K562 (cell line): Measurements from ENCODE around the gene NOL12. TPM values are rescaled to one million over a fixed set of nuclear protein-coding genes. Genes with fewer than 3 reads are reported as not detected.

ENCODE experiments used
- DACH1 ChIP-seq: fragments of 450-650 bp; IDR thresholded peaks from 2 replicates; pipeline ENCODE4 v1.6.1; 2018; ENCODE audit not compliant: partially characterized antibody
- E4F1 ChIP-seq: fragments of 250-450 bp; sonication (Bioruptor Pico); IDR thresholded peaks from 2 replicates; pipeline ENCODE4 v1.5.0; 2021; ENCODE audit warnings: mild to moderate bottlenecking, borderline replicate concordance
- ELF2 ChIP-seq: fragments of 250-450 bp; sonication (Bioruptor Pico); IDR thresholded peaks from 2 replicates; pipeline ENCODE4 v1.5.0; 2021; ENCODE audit warnings: mild to moderate bottlenecking
- FOXK1 ChIP-seq: sonication (generic); formaldehyde crosslinking; IDR thresholded peaks from 2 replicates; pipeline ENCODE4 v1.8.0; 2022; ENCODE audit warnings: missing genetic modification reagents, mild to moderate bottlenecking, borderline replicate concordance
- KAT7 ChIP-seq: sonication (generic); formaldehyde crosslinking; IDR thresholded peaks from 2 replicates; pipeline ENCODE4 v1.8.0; 2022; ENCODE audit warnings: missing genetic modification reagents, mild to moderate bottlenecking, borderline replicate concordance
- MTA2 ChIP-seq: fragments of 450-650 bp; IDR thresholded peaks from 2 replicates; pipeline ENCODE4 v1.6.1; 2016; ENCODE audit warnings: low read depth
- MYC ChIP-seq, 2 experiments: fragments of 250-450 bp in 1 of 2; sonication (Bioruptor Pico) in 1 of 2; IDR thresholded peaks; 2 replicates each; pipeline versions ENCODE4 v1.5.1 to v1.6.1; 2012 to 2021; ENCODE audit warnings: low read depth in 2 of 2, borderline replicate concordance in 1 of 2, improper control_type of control experiment in 1 of 2, low read length in 1 of 2, mild to moderate bottlenecking in 1 of 2, moderate library complexity in 1 of 2
- NFYB ChIP-seq: IDR thresholded peaks from 2 replicates; pipeline ENCODE4 v1.6.1; 2011; ENCODE audit warnings: mild to moderate bottlenecking, moderate library complexity; ENCODE audit not compliant: insufficient read length; ENCODE audit errors: extremely low read depth
- POLR2A ChIP-seq: fragments of 450-650 bp; conservative IDR thresholded peaks from 2 replicates; pipeline ENCODE4 v1.6.1; 2016
- POLR2AphosphoS2 ChIP-seq: IDR thresholded peaks from 2 replicates; pipeline ENCODE4 v1.6.1; 2012; ENCODE audit warnings: low read length, improper control_type of control experiment
- SFPQ ChIP-seq: fragments of 200-400 bp; formaldehyde crosslinking; IDR thresholded peaks from 2 replicates; pipeline ENCODE4 v1.6.1; 2017; ENCODE audit warnings: mild to moderate bottlenecking, low read depth, low read length, moderate library complexity
- SNAPC5 ChIP-seq: fragments of 250-450 bp; sonication (Bioruptor Pico); IDR thresholded peaks from 2 replicates; pipeline ENCODE4 v1.8.0; 2021; ENCODE audit warnings: moderate library complexity, mild to moderate bottlenecking, inconsistent platforms
- TSC22D4 ChIP-seq: fragments of 450-650 bp; IDR thresholded peaks from 2 replicates; pipeline ENCODE4 v1.6.1; 2016; ENCODE audit warnings: missing genetic modification characterization, missing biosample characterization, control low read depth
- UBTF ChIP-seq, 2 experiments: IDR thresholded peaks; 2 replicates each; pipeline ENCODE4 v1.6.1; 2012; ENCODE audit warnings: improper control_type of control experiment in 2 of 2, low read depth in 2 of 2, low read length in 2 of 2, borderline replicate concordance in 1 of 2
- ZBTB9 ChIP-seq: fragments of 450-650 bp; formaldehyde crosslinking; IDR thresholded peaks from 2 replicates; pipeline ENCODE4 v1.4.0; 2020; ENCODE audit warnings: mild to moderate bottlenecking, moderate library complexity
- ZNF740 ChIP-seq, 3 experiments: fragments of 200-800 bp in 1 of 3; sonication (Bioruptor generic) in 1 of 3; sonication (generic) in 1 of 3; formaldehyde crosslinking in 1 of 3; IDR thresholded peaks; 2 replicates each; pipeline versions ENCODE4 v1.6.1 to v1.8.0; 2016 to 2022; ENCODE audit warnings: mild to moderate bottlenecking in 2 of 3, missing compliant biosample characterization in 2 of 3, missing genetic modification characterization in 2 of 3, missing genetic modification reagents in 1 of 3
- polyA plus RNA-seq, 8 experiments: library from polyadenylated mRNA; depleted of rRNA in 4 of 8; stranded (reverse) in 5 of 8; unstranded in 3 of 8; fragments of >200 nt; fragmentation: Nextera tagmentation in 2 of 8; fragmentation: Illumina TruSeq in 1 of 8; extraction: Ambion mirVana in 2 of 8; extraction: Trizol in 1 of 8; gene quantifications; 2 replicates each; pipeline versions ENCODE4 v1.2.1 to v1.2.3, GENCODE V29; 2011 to 2014; ENCODE audit warnings: inconsistent platforms in 1 of 8, missing spikeins in 1 of 8
- total RNA-seq, 7 experiments: library from RNA; depleted of rRNA in 6 of 7; stranded (reverse); fragments of >200 nt in 6 of 7; fragmentation: Illumina TruSeq in 2 of 7; extraction: Trizol in 2 of 7; gene quantifications; 2 replicates each; pipeline versions ENCODE4 v1.2.1 to v1.2.3, GENCODE V29; 2011 to 2021; ENCODE audit warnings: low replicate concordance in 1 of 7

The NOL12 gene
- total and polyA plus RNA-seq, 9 of the 15 experiments (the other 6 are each of a cell fraction or from before 2014, with no cell fraction given), result 2.8 to 40.9 (median 28.5) TPM

GRCh38 chr22:37676736-37677492 lies 9.2 kb upstream of the NOL12 start (continued):
- TF ChIP-seq ELF2 (CRISPR knock-in tag) (no peak), TSC22D4 (tag) (no peak), FOXK1 (CRISPR knock-in tag) (no peak), UBTF (IDR thresholded peaks at IDR 0.05; ENCODE audit: borderline replicate concordance in 1 of 2, low read depth in 2 of 2, low read length in 2 of 2) (0 out of 4 replicates have a peak, but pooled peaks of 1 of the 2 experiments have one; percentile 17), ZNF740 (CRISPR knock-in tag; IDR thresholded peaks at IDR 0.05) (no peak), ZNF740 (tag; IDR thresholded peaks at IDR 0.05) (no peak), NFYB (no peak), MTA2 (no peak), POLR2AphosphoS2 (no peak), ZBTB9 (no peak), DACH1 (peak; percentile 79), SNAPC5 (CRISPR knock-in tag) (no peak), KAT7 (CRISPR knock-in tag) (no peak), E4F1 (CRISPR knock-in tag) (no peak), POLR2A (no peak), SFPQ (no peak), MYC (IDR thresholded peaks at IDR 0.05; ENCODE audit: low read depth, low read length) (0 out of 2 replicates have a peak, but pooled peaks have one; percentile 15), MYC (CRISPR knock-in tag; IDR thresholded peaks at IDR 0.05; ENCODE audit: borderline replicate concordance, low read depth) (no peak)
